Eye (tissue), 1 donor: Measurements from ENCODE around the gene ARX.
A peak's percentile ranks its signal among the peaks of the same experiment; 100 is the strongest.

Experiments used
- DNase-seq: peaks from one replicate; pipeline ENCODE4 v3.0.0-alpha.2; 2015

Gene ARX

GRCh38 chrX:24996096-24996709 lies 19.6 kb downstream of the ARX start:
- peak; percentile 11 for DNase-seq

- no peak for DNase-seq
These were observed 21.9 kb downstream of the ARX start for GRCh38 chrX:24993879-24994278.

- peak; percentile 49 for DNase-seq
These were observed 25.2 kb downstream of the ARX start for GRCh38 chrX:24990535-24990934.

- no peak for DNase-seq
These were observed 27.5 kb downstream of the ARX start for GRCh38 chrX:24988314-24988713.

GRCh38 chrX:24987731-24988130 lies 28.0 kb downstream of the ARX start:
- no peak for DNase-seq

- DNase-seq = no peak
These were observed 30.6 kb downstream of the ARX start for GRCh38 chrX:24985120-24985519.

GRCh38 chrX:24983931-24984330 lies 31.8 kb downstream of the ARX start:
- no peak for DNase-seq

- DNase-seq = no peak
These were observed 33.3 kb downstream of the ARX start for GRCh38 chrX:24982306-24982965.

GRCh38 chrX:24981030-24981429 lies 34.7 kb downstream of the ARX start:
- DNase-seq = no peak

- no peak for DNase-seq
These were observed 36.7 kb downstream of the ARX start for GRCh38 chrX:24979081-24979480.

- DNase-seq = no peak
These were observed 46.0 kb downstream of the ARX start for GRCh38 chrX:24969812-24970211.

GRCh38 chrX:24965372-24965771 lies 50.4 kb downstream of the ARX start:
- no peak for DNase-seq

- no peak for DNase-seq
These were observed 51.9 kb downstream of the ARX start for GRCh38 chrX:24963823-24964222.

GRCh38 chrX:24961809-24962208 lies 54.0 kb downstream of the ARX start:
- DNase-seq = peak; percentile 4

- no peak for DNase-seq
These were observed 58.9 kb downstream of the ARX start for GRCh38 chrX:24956828-24957227.

GRCh38 chrX:24955372-24955930 lies 60.3 kb downstream of the ARX start:
- no peak for DNase-seq

- DNase-seq = no peak
These were observed 61.0 kb downstream of the ARX start for GRCh38 chrX:24954732-24955131.
